Endothelial cell of umbilical vein (primary cell): Measurements from ENCODE around the gene SEMA4B.

Experiments
- CTCF ChIP-seq, 2 donors: IDR thresholded peaks; 1 replicate in 1 of 2; 2 replicates in 1 of 2; pipeline ENCODE4 v1.5.1; 2011; ENCODE audit warnings: low read length in 2 of 2, mild to moderate bottlenecking in 2 of 2, moderate library complexity in 2 of 2, control low read depth in 1 of 2, inconsistent platforms in 1 of 2, low read depth in 1 of 2; ENCODE audit not compliant: insufficient read depth in 1 of 2; ENCODE audit errors: extremely low read depth in 1 of 2
- EZH2 ChIP-seq: IDR thresholded peaks from 2 replicates; pipeline ENCODE4 v1.6.1; 2012; ENCODE audit warnings: borderline replicate concordance, low read depth, mild to moderate bottlenecking, moderate library complexity, low read length, inconsistent platforms; ENCODE audit not compliant: severe bottlenecking
- JUN ChIP-seq: IDR thresholded peaks from 2 replicates; pipeline ENCODE4 v1.6.1; 2011; ENCODE audit warnings: borderline replicate concordance, low read depth; ENCODE audit not compliant: insufficient read length, insufficient read depth
- POLR2AphosphoS5 ChIP-seq: IDR thresholded peaks from 2 replicates; pipeline ENCODE4 v1.6.1; 2012; ENCODE audit warnings: low read depth, mild to moderate bottlenecking, control low read depth, low read length, moderate library complexity; ENCODE audit not compliant: insufficient read depth

- TF ChIP-seq JUN = no peak
- no peak for TF ChIP-seq CTCF (IDR thresholded peaks at IDR 0.05; ENCODE audit: extremely low read depth in 1 of 2, insufficient read depth in 1 of 2, low read depth in 1 of 2, low read length in 2 of 2)
- no peak for TF ChIP-seq POLR2AphosphoS5
- TF ChIP-seq EZH2 = no peak
Observed at GRCh38 chr15:90189781-90190467, 11.2 kb upstream of the SEMA4B start.
